GM12878 (cell line): ENCODE measurements around the gene GTSF1L. TPM values are rescaled to one million over a fixed set of nuclear protein-coding genes. Genes with fewer than 3 reads are reported as not detected.

Source experiments
- ATAC-seq: fragments of 200-7000 bp; cut with Tn5 transposase; 3 replicates; pipeline ENCODE4 v1.9.1; 2020; ENCODE audit warnings: mild to moderate bottlenecking, moderate library complexity
- BruUV-seq: library from RNA; stranded (reverse); fragments of 400-500 nt; replicated peaks from 2 replicates; lab custom pipeline; 2021; lab: Mats Ljungman, UMichigan
- CTCF ChIA-PET: fragments of 300-600 bp; sonication (Branson Sonifier 250); formaldehyde crosslinking; extraction: SDS; loops from one replicate; lab custom pipeline; 2021; ENCODE audit warnings: inconsistent platforms; lab: Yijun Ruan, JAX
- POLR2A ChIA-PET: fragments of 350-600 bp; formaldehyde crosslinking; extraction: SDS; loops from one replicate; lab custom pipeline; 2021; ENCODE audit warnings: inconsistent platforms; lab: Charles Lee
- RAD21 ChIA-PET: fragments of 300-600 bp; sonication (Branson Sonifier 250); formaldehyde crosslinking; loops from one replicate; lab custom pipeline; 2023; ENCODE audit warnings: antibody characterized with exemption; ENCODE audit not compliant: unreplicated experiment; lab: Charles Lee
- SMC1A ChIA-PET: fragments of 300-600 bp; sonication (Branson Sonifier 250); formaldehyde crosslinking; loops from one replicate; lab custom pipeline; 2023; ENCODE audit not compliant: unreplicated experiment, uncharacterized antibody; lab: Charles Lee
- DNase-seq: peaks from one replicate; pipeline ENCODE4 v3.0.0-alpha.2; 2011; ENCODE audit warnings: low read depth, low spot score
- FAIRE-seq: peaks from 3 replicates; lab custom pipeline; 2011; peaks lifted over from hg19 to GRCh38; lab: Jason Lieb, UNC
- H2AFZ ChIP-seq: 2 replicates; pipeline ENCODE4 v1.6.0; 2011; ENCODE audit warnings: low read depth, low read length, control low read depth; ENCODE audit not compliant: control insufficient read depth
- H3K27ac ChIP-seq: 2 replicates; pipeline ENCODE4 v1.5.1; 2011; ENCODE audit warnings: control low read depth; ENCODE audit not compliant: control insufficient read depth, insufficient read depth
- H3K27me3 ChIP-seq, 2 experiments: replicated peaks in 1 of 2; 2 replicates each; pipeline versions ENCODE4 v1.6.0 to v1.6.1; 2011; ENCODE audit warnings: low read length in 1 of 2; ENCODE audit not compliant: control insufficient read depth in 2 of 2, insufficient read depth in 2 of 2
- H3K36me3 ChIP-seq, 2 experiments: 2 replicates each; pipeline ENCODE4 v1.5.1; 2011; ENCODE audit warnings: low read length in 1 of 2; ENCODE audit not compliant: control insufficient read depth in 2 of 2, insufficient read depth in 2 of 2
- H3K4me1 ChIP-seq: 2 replicates; pipeline ENCODE4 v1.6.1; 2011; ENCODE audit warnings: mild to moderate bottlenecking, low read length, moderate library complexity, mixed read lengths; ENCODE audit not compliant: control insufficient read depth, insufficient read depth
- H3K4me2 ChIP-seq: 2 replicates; pipeline ENCODE4 v1.6.0; 2011; ENCODE audit warnings: control low read depth; ENCODE audit not compliant: control insufficient read depth, insufficient read depth
- H3K4me3 ChIP-seq: fragments of 200-600 bp; sonication (generic); 2 replicates; pipeline ENCODE4 v1.5.1; 2016
- H3K79me2 ChIP-seq: 2 replicates; pipeline ENCODE4 v1.6.0; 2011; ENCODE audit warnings: low read length; ENCODE audit not compliant: control insufficient read depth, insufficient read depth
- H3K9ac ChIP-seq: 2 replicates; pipeline ENCODE4 v1.8.0; 2011; ENCODE audit warnings: low read length, control low read depth, mixed read lengths; ENCODE audit not compliant: control insufficient read depth, insufficient read depth
- H3K9me3 ChIP-seq: replicated peaks from 3 replicates; pipeline ENCODE4 v1.5.1; 2011; ENCODE audit warnings: mild to moderate bottlenecking, low read length; ENCODE audit not compliant: control insufficient read depth, insufficient read depth
- H4K20me1 ChIP-seq: 2 replicates; pipeline ENCODE4 v1.6.0; 2011; ENCODE audit not compliant: control insufficient read depth, insufficient read depth
- CBX3 ChIP-seq: fragments of 200-600 bp; sonication (generic); IDR thresholded peaks from 2 replicates; pipeline ENCODE4 v1.6.1; 2016; ENCODE audit warnings: low read depth, borderline replicate concordance
- CHD1 ChIP-seq: IDR thresholded peaks from 2 replicates; pipeline ENCODE4 v1.6.1; 2012; ENCODE audit warnings: low read depth, low read length, improper control_type of control experiment
- IKZF1 ChIP-seq: fragments of 450-650 bp; conservative IDR thresholded peaks from 2 replicates; pipeline ENCODE4 v1.6.1; 2017; ENCODE audit warnings: antibody characterized with exemption, mild to moderate bottlenecking
- LARP7 ChIP-seq: fragments of 450-650 bp; IDR thresholded peaks from 2 replicates; pipeline ENCODE4 v1.6.1; 2017; ENCODE audit warnings: mild to moderate bottlenecking
- MAX ChIP-seq: IDR thresholded peaks from 2 replicates; pipeline ENCODE4 v1.6.1; 2012; ENCODE audit warnings: low read depth, low read length, improper control_type of control experiment
- NRF1 ChIP-seq: conservative IDR thresholded peaks from 2 replicates; pipeline ENCODE4 v1.6.1; 2011; ENCODE audit warnings: mild to moderate bottlenecking, low read depth, low read length, improper control_type of control experiment
- POLR2A ChIP-seq: IDR thresholded peaks from 2 replicates; pipeline ENCODE4 v1.6.1; 2011; ENCODE audit warnings: low read depth, mild to moderate bottlenecking, low read length
- RAD21 ChIP-seq: IDR thresholded peaks from 2 replicates; pipeline ENCODE4 v1.6.1; 2011; ENCODE audit warnings: mild to moderate bottlenecking, low read depth, low read length, moderate library complexity; ENCODE audit not compliant: insufficient read depth
- RAD51 ChIP-seq: fragments of 450-650 bp; IDR thresholded peaks from 2 replicates; pipeline ENCODE4 v1.6.1; 2016; ENCODE audit warnings: moderate library complexity, mild to moderate bottlenecking, inconsistent platforms
- YBX1 ChIP-seq: fragments of 450-650 bp; IDR thresholded peaks from 2 replicates; pipeline ENCODE4 v1.6.1; 2016; ENCODE audit warnings: antibody characterized with exemption
- YY1 ChIP-seq: IDR thresholded peaks from 2 replicates; pipeline ENCODE4 v1.6.1; 2011; ENCODE audit warnings: low read depth, mild to moderate bottlenecking, low read length
- ZBTB40 ChIP-seq: fragments of 450-650 bp; IDR thresholded peaks from 2 replicates; pipeline ENCODE4 v1.6.1; 2016; ENCODE audit warnings: mild to moderate bottlenecking, moderate library complexity, borderline replicate concordance
- ZNF274 ChIP-seq: IDR thresholded peaks from one replicate; pipeline ENCODE4 v1.8.0; 2011; ENCODE audit not compliant: insufficient read length, insufficient read depth
- WGBS: methylation state at CpG from one replicate; pipeline ENCODE4 v1.1.6; 2016; ENCODE audit warnings: low lambda C conversion rate; ENCODE audit not compliant: insufficient replicate concordance, insufficient coverage; ENCODE audit errors: missing lambda C conversion rate; 5-methylcytosine and 5-hydroxymethylcytosine counted together
- in situ Hi-C: fragments of 300-500 bp; cut with MboI; formaldehyde crosslinking; loops from 9 replicates; pipeline ENCODE4 v1.14.3; 2018; ENCODE audit warnings: mixed read lengths
- intact Hi-C: fragments of 100-400 bp; cut with micrococcal nuclease; formaldehyde crosslinking; loops from one replicate; pipeline ENCODE4 v1.14.2; 2022; ENCODE audit not compliant: unreplicated experiment
- polyA plus RNA-seq, 11 experiments: library from polyadenylated mRNA; depleted of rRNA in 4 of 11; unstranded in 6 of 11; stranded (reverse) in 5 of 11; fragments of >200 nt; fragmentation: Nextera tagmentation in 4 of 11; fragmentation: Illumina TruSeq in 1 of 11; extraction: Ambion mirVana in 4 of 11; extraction: Trizol in 1 of 11; gene quantifications; 1 replicate in 1 of 11; 2 replicates in 10 of 11; pipeline versions ENCODE4 v1.2.1 to v1.2.3, GENCODE V29; 2011 to 2016; ENCODE audit warnings: inconsistent platforms in 2 of 11, missing spikeins in 2 of 11, low read depth in 1 of 11
- total RNA-seq, 4 experiments: library from RNA; depleted of rRNA in 3 of 4; stranded (reverse); fragments of >200 nt in 3 of 4; fragmentation: Illumina TruSeq in 1 of 4; extraction: Trizol in 1 of 4; gene quantifications; 2 replicates each; pipeline versions ENCODE4 v1.2.1 to v1.2.3, GENCODE V29; 2013 to 2021
- TF ChIP-seq, protein P1 (sequence below): fragments of 450-650 bp; formaldehyde crosslinking; IDR thresholded peaks from 2 replicates; pipeline ENCODE4 v1.4.0; 2022; ENCODE audit warnings: mild to moderate bottlenecking, moderate library complexity
- TF ChIP-seq, protein P2 (sequence below): fragments of 450-650 bp; IDR thresholded peaks from 2 replicates; pipeline ENCODE4 v1.6.1; 2016; ENCODE audit warnings: mild to moderate bottlenecking

GTSF1L gene
- total and polyA plus RNA-seq, 10 of the 15 experiments (the other 5 are each of a cell fraction or from before 2014, with no cell fraction given) = 0.56 to 2.4 (median 1.3) TPM

- TF ChIP-seq YY1 (no peak), CHD1 (no peak), MAX (no peak), IKZF1 (no peak), RAD51 (no peak), LARP7 (no peak), RAD21 (no peak)
- TF ChIP-seq, protein P1, sequence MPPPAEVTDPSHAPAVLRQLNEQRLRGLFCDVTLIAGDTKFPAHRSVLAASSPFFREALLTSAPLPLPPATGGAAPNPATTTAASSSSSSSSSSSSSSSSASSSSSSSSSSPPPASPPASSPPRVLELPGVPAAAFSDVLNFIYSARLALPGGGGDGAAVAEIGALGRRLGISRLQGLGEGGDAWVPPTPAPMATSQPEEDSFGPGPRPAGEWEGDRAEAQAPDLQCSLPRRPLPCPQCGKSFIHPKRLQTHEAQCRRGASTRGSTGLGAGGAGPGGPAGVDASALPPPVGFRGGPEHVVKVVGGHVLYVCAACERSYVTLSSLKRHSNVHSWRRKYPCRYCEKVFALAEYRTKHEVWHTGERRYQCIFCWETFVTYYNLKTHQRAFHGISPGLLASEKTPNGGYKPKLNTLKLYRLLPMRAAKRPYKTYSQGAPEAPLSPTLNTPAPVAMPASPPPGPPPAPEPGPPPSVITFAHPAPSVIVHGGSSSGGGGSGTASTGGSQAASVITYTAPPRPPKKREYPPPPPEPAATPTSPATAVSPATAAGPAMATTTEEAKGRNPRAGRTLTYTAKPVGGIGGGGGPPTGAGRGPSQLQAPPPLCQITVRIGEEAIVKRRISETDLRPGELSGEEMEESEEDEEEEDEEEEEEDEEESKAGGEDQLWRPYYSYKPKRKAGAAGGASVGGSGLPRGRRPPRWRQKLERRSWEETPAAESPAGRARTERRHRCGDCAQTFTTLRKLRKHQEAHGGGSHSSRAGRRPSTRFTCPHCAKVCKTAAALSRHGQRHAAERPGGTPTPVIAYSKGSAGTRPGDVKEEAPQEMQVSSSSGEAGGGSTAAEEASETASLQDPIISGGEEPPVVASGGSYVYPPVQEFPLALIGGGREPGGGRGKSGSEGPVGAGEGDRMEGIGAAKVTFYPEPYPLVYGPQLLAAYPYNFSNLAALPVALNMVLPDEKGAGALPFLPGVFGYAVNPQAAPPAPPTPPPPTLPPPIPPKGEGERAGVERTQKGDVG (CRISPR knock-in tag) = no peak
These were observed 24.3 kb downstream of the GTSF1L start (continued) for GRCh38 chr20:43702502-43702901.

GRCh38 chr20:43700627-43701026 lies 26.2 kb downstream of the GTSF1L start:
- no peak overlapping the region for H3K27ac ChIP-seq
- no peak overlapping the region for H3K4me3 ChIP-seq
- ATAC-seq (no peak), FAIRE-seq (no peak), DNase-seq (no peak)
- no peak overlapping the region for H3K4me2 ChIP-seq
- no peaks in the 10 kb centered on the region for H3K79me2 ChIP-seq
- no peaks in the 10 kb centered on the region for H3K9me3 ChIP-seq
- CTCF ChIA-PET = interaction anchor here (1.7 kb wide), 1 partner anchor 8 kb away, joined by 5 read pairs; no protein-coding TSS in a partner anchor
- H3K36me3 ChIP-seq = peaks cover 35 to 42% of the 10 kb centered on the region in 2 experiments; a peak in 3 of 4 replicates
- RAD21 ChIA-PET = no interaction called here
- H3K27me3 ChIP-seq = no peaks in the 10 kb centered on the region
- BruUV-seq = no TSS peak
- intact Hi-C loops = no loop called here
- H4K20me1 ChIP-seq = no peaks in the 10 kb centered on the region
- in situ Hi-C loops = no loop called here
- no peaks in the 10 kb centered on the region for H3K4me1 ChIP-seq
- no peak overlapping the region for H2AFZ ChIP-seq
- no peak overlapping the region for H3K9ac ChIP-seq
- WGBS = 97% methylated on average over 8 of the region's 8 CpGs
- SMC1A ChIA-PET = no interaction called here
- POLR2A ChIA-PET = no interaction called here
- TF ChIP-seq POLR2A = no peak
- TF ChIP-seq ZBTB40 = no peak
- no peak for TF ChIP-seq ZNF274
- TF ChIP-seq NRF1 = no peak
- TF ChIP-seq YBX1 = no peak
- TF ChIP-seq, protein P2, sequence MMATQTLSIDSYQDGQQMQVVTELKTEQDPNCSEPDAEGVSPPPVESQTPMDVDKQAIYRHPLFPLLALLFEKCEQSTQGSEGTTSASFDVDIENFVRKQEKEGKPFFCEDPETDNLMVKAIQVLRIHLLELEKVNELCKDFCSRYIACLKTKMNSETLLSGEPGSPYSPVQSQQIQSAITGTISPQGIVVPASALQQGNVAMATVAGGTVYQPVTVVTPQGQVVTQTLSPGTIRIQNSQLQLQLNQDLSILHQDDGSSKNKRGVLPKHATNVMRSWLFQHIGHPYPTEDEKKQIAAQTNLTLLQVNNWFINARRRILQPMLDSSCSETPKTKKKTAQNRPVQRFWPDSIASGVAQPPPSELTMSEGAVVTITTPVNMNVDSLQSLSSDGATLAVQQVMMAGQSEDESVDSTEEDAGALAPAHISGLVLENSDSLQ = no peak
- TF ChIP-seq CBX3 = no peak
